ENCODE results near the gene ZNF23.

- TF ChIP-seq CTCF (IDR thresholded peaks at IDR 0.05; ENCODE audit: insufficient read depth, low read length) (no peak), REST (IDR thresholded peaks at IDR 0.05; ENCODE audit: insufficient replicate concordance, low read depth) (no peak), GABPA (IDR thresholded peaks at IDR 0.05; ENCODE audit: low read depth) (no peak), POLR2AphosphoS5 (IDR thresholded peaks at IDR 0.05; ENCODE audit: low read depth) (no peak)
Observed at GRCh38 chr16:71439523-71439922, 22.5 kb downstream of the ZNF23 start.

Data from HL-60 (cell line).